T1000 (cell line): ENCODE results near the gene EPS8L1.

Experiments used
- DNase-seq: peaks from one replicate; lab custom pipeline; 2025; ENCODE audit warnings: mixed read lengths; lab: John Stamatoyannopoulos, UW

The EPS8L1 gene

DNA sequence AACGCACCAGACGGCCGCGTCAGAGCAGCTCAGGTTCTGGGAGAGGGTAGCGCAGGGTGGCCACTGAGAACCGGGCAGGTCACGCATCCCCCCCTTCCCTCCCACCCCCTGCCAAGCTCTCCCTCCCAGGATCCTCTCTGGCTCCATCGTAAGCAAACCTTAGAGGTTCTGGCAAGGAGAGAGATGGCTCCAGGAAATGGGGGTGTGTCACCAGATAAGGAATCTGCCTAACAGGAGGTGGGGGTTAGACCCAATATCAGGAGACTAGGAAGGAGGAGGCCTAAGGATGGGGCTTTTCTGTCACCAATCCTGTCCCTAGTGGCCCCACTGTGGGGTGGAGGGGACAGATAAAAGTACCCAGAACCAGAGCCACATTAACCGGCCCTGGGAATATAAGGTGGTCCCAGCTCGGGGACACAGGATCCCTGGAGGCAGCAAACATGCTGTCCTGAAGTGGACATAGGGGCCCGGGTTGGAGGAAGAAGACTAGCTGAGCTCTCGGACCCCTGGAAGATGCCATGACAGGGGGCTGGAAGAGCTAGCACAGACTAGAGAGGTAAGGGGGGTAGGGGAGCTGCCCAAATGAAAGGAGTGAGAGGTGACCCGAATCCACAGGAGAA, 39.9 kb downstream of the EPS8L1 start:
- DNase-seq: no peak

DNA sequence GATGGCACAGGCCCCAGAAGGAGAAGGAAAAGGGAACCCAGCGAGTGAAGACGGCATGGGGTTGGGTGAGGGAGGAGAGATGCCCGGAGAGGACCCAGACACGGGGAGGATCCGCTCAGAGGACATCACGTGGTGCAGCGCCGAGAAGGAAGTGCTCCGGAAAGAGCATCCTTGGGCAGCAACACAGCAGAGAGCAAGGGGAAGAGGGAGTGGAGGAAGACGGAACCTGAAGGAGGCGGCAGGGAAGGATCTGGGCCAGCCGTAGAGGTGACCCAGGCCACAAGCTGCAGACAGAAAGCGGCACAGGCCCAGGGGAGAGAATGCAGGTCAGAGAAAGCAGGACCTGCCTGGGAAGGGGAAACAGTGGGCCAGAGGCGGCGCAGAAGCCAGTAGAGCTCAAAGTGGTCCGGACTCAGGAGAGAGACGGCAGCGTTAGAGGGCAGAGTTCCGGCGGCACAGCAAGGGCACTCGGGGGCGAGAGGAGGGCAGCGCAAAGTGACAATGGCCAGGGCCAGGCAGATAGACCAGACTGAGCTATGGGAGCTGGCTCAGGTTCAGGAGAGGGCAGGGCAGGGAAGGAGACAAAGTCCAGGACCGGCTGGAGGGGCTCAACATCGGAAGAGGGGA, 40.7 kb downstream of the EPS8L1 start:
- peak; percentile 14 for DNase-seq

- no peak for DNase-seq
Measured at GRCh38 chr19:55116859-55117662, 41.4 kb downstream of the EPS8L1 start, which contains the start of gene PPP1R12C. Gene PPP1R12C, minus strand, starts transcription at chr19:55117637. Its CDS starts 94 bp downstream, at chr19:55117543.

GRCh38 chr19:55117663-55118391, 42.2 kb downstream of the EPS8L1 start:
- DNase-seq: peak; percentile 92

- DNase-seq: no peak
Measured at GRCh38 chr19:55118401-55118991, 42.8 kb downstream of the EPS8L1 start.

GRCh38 chr19:55119053-55119452, 43.4 kb downstream of the EPS8L1 start:
- DNase-seq: no peak

DNA sequence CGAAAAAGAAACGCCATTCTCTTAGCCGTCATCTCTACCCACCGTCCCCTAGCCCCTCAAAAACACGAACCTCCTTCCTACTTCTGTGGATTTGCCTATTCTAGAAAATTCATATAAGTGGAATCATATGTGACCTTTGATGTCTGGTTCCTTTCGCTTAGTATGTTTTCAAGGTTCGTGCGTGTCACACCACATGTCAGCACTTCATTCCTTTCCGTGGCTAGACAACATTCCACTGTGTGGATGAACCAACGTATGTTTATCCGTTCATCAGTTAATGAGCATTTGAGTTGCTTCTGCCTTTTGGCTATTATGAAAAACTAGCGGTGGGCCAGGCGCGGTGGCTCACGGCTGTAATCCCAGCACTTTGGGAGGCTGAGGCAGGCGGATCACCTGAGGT, 55.8 kb downstream of the EPS8L1 start:
- DNase-seq: no peak

DNA sequence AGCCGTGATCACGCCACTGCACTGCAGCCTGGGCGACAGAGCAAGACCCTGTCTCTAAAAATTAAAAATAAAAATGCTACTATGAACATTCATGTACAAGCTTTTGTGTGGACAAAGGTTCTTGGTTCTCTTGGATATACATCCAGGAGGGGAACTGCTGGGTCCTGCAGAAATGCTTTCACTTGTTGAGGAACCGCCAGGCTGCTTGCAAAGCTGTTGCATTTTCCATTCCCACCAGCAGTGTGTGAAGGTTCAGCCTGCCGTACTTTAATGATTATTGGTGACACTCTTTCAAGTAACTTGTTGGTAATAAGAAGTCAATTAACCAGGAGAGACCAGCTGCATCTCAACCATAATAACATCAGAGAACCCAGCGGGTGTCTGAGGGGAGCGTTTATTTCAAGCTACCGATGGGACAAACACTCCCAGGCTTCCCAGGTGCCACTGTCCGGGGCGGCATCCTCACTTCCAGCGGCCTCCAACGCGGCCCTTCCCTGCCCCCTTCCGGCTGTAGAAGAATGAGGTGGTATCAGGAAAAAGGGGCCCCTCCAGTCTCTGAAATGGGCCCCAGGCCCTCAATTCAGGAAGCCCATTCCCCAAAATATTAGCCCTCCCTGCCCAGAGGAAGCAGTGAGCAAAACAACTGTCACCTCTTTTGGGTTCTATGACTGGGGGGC, 56.9 kb downstream of the EPS8L1 start:
- no peak for DNase-seq

- DNase-seq: no peak
Measured at GRCh38 chr19:55133639-55134444, 58.2 kb downstream of the EPS8L1 start.

DNA sequence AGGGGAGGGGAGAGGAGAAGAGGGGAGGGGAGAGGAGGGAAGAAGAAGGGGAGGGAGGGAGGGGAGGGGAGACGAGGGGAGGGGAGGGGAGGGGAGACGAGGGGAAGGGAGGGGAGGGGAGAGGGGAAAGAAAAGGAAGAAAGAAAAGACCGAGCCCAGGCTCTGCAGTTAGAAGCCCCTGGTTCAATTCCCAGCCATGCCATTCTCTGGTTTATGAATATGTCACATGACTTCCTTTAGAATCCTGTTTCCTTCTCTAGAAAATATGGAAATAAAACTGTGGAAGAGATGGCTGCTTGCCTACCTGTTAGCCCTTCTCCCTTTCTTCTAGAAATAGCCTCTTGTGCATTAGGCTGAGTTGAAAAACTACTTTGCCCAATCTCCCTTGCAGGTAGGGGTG, 59.1 kb downstream of the EPS8L1 start:
- no peak for DNase-seq

GRCh38 chr19:55136399-55137102, 60.9 kb downstream of the EPS8L1 start:
- no peak for DNase-seq
